SK-N-SH (cell line): ENCODE measurements around the gene CCDC88C. TPM values are rescaled to one million over a fixed set of nuclear protein-coding genes. Genes with fewer than 3 reads are reported as not detected.

Experiments
- CTCF ChIA-PET: fragments of 300-600, 350-600 bp; formaldehyde crosslinking; extraction: SDS; loops from one replicate; lab custom pipeline; 2021; lab: Yijun Ruan, JAX
- POLR2A ChIA-PET: fragments of 350-600 bp; sonication (Branson Sonifier 250); formaldehyde crosslinking; extraction: SDS; loops from one replicate; lab custom pipeline; 2020; ENCODE audit warnings: antibody characterized with exemption, inconsistent platforms; lab: Yijun Ruan, JAX
- DNase-seq: peaks from one replicate; pipeline ENCODE4 v3.0.0; 2012
- H2AFZ ChIP-seq: fragments of 200-600 bp; sonication (generic); 2 replicates; pipeline ENCODE4 v1.8.1; 2016; ENCODE audit warnings: antibody characterized with exemption, mild to moderate bottlenecking, low read depth
- H3F3A ChIP-seq: fragments of 200-600 bp; sonication (generic); replicated peaks from 2 replicates; pipeline ENCODE3; 2016; ENCODE audit warnings: antibody characterized with exemption, mild to moderate bottlenecking; ENCODE audit not compliant: insufficient read depth
- H3K27ac ChIP-seq, 2 experiments: fragments of 200-500 bp in 1 of 2; fragments of 200-600 bp in 1 of 2; sonication (Bioruptor generic) in 1 of 2; sonication (generic), shearing (Covaris generic) in 1 of 2; 2 replicates each; pipeline versions ENCODE4 v1.5.1 to v1.6.1; 2014 to 2016; ENCODE audit warnings: low read depth in 2 of 2, inconsistent platforms in 1 of 2, low read length in 1 of 2, mild to moderate bottlenecking in 1 of 2, mixed read lengths in 1 of 2
- H3K27me3 ChIP-seq: fragments of 200-600 bp; sonication (generic), shearing (Covaris generic); 2 replicates; pipeline ENCODE4 v1.6.1; 2016; ENCODE audit warnings: mixed run types; ENCODE audit not compliant: insufficient read depth
- H3K36me3 ChIP-seq, 2 experiments: fragments of 200-500 bp in 1 of 2; fragments of 200-600 bp in 1 of 2; sonication (Bioruptor generic) in 1 of 2; sonication (generic) in 1 of 2; replicated peaks in 1 of 2; 2 replicates each; pipeline versions ENCODE3 to v1.5.1; 2014 to 2016; ENCODE audit warnings: low read length in 1 of 2, mild to moderate bottlenecking in 1 of 2; ENCODE audit not compliant: insufficient read depth in 2 of 2, control insufficient read depth in 1 of 2
- H3K4me1 ChIP-seq, 2 experiments: fragments of 200-500 bp in 1 of 2; fragments of 200-600 bp in 1 of 2; sonication (Bioruptor generic) in 1 of 2; sonication (generic), shearing (Covaris generic) in 1 of 2; 2 replicates each; pipeline versions ENCODE4 v1.5.1 to v1.6.1; 2014 to 2016; ENCODE audit warnings: low read depth in 1 of 2, low read length in 1 of 2, mixed run types in 1 of 2; ENCODE audit not compliant: insufficient read depth in 2 of 2, control insufficient read depth in 1 of 2
- H3K4me2 ChIP-seq: fragments of 200-600 bp; sonication (generic), shearing (Covaris generic); 2 replicates; pipeline ENCODE4 v1.6.1; 2017; ENCODE audit warnings: mixed run types
- H3K4me3 ChIP-seq, 2 experiments: fragments of 200-500 bp in 1 of 2; fragments of 200-600 bp in 1 of 2; sonication (Bioruptor generic) in 1 of 2; sonication (generic), shearing (Covaris generic) in 1 of 2; 2 replicates each; pipeline versions ENCODE4 v1.5.1 to v1.8.1; 2014 to 2016; ENCODE audit warnings: low read depth in 2 of 2, inconsistent platforms in 1 of 2, low read length in 1 of 2, mild to moderate bottlenecking in 1 of 2, mixed read lengths in 1 of 2, moderate library complexity in 1 of 2
- H3K79me2 ChIP-seq: fragments of 200-600 bp; sonication (generic); 2 replicates; pipeline ENCODE4 v1.8.1; 2017; ENCODE audit warnings: mild to moderate bottlenecking; ENCODE audit not compliant: insufficient read depth
- H3K9ac ChIP-seq: fragments of 200-600 bp; sonication (generic); 2 replicates; pipeline ENCODE4 v1.6.1; 2017; ENCODE audit warnings: mixed run types
- H3K9me2 ChIP-seq: fragments of 200-600 bp; sonication (generic); 2 replicates; pipeline ENCODE4 v1.6.1; 2017; ENCODE audit warnings: mixed run types
- H3K9me3 ChIP-seq: fragments of 200-600 bp; sonication (generic); 2 replicates; pipeline ENCODE4 v1.6.1; 2017; ENCODE audit warnings: mixed run types, mild to moderate bottlenecking, moderate library complexity
- H4K20me1 ChIP-seq: fragments of 200-600 bp; sonication (generic); 2 replicates; pipeline ENCODE4 v1.6.1; 2017; ENCODE audit warnings: mild to moderate bottlenecking, mixed run types; ENCODE audit not compliant: insufficient read depth
- CHD2 ChIP-seq: fragments of 150-350 bp; IDR thresholded peaks from 2 replicates; pipeline ENCODE4 v1.6.1; 2018; ENCODE audit warnings: low read length; ENCODE audit not compliant: partially characterized antibody
- CTCF ChIP-seq: fragments of 200-600 bp; sonication (generic); IDR thresholded peaks from 2 replicates; pipeline ENCODE4 v1.6.1; 2017; ENCODE audit warnings: antibody characterized with exemption, mild to moderate bottlenecking, moderate library complexity
- ELF1 ChIP-seq: IDR thresholded peaks from 2 replicates; pipeline ENCODE4 v1.4.0; 2012
- EZH2phosphoT487 ChIP-seq: fragments of 200-600 bp; sonication (generic); IDR thresholded peaks from 2 replicates; pipeline ENCODE4 v1.6.1; 2017; ENCODE audit warnings: low read depth, mixed run types, mild to moderate bottlenecking, antibody characterized with exemption, moderate library complexity, borderline replicate concordance
- FOXM1 ChIP-seq: IDR thresholded peaks from 2 replicates; pipeline ENCODE4 v1.4.0; 2012; ENCODE audit warnings: low read depth, mild to moderate bottlenecking
- GATA2 ChIP-seq: sonication (generic); formaldehyde crosslinking; IDR thresholded peaks from 2 replicates; pipeline ENCODE4 v1.5.0; 2020; ENCODE audit warnings: mild to moderate bottlenecking, missing genetic modification reagents
- JUND ChIP-seq: IDR thresholded peaks from 2 replicates; pipeline ENCODE4 v1.4.0; 2012
- MAX ChIP-seq: IDR thresholded peaks from 2 replicates; pipeline ENCODE4 v1.4.0; 2012; ENCODE audit warnings: low read depth
- MXI1 ChIP-seq: IDR thresholded peaks from 2 replicates; pipeline ENCODE4 v1.6.1; 2012; ENCODE audit warnings: mild to moderate bottlenecking, low read depth, low read length, improper control_type of control experiment
- RAD21 ChIP-seq: IDR thresholded peaks from 2 replicates; pipeline ENCODE4 v1.6.1; 2012; ENCODE audit warnings: mild to moderate bottlenecking, low read length
- RCOR1 ChIP-seq: fragments of 150-350 bp; IDR thresholded peaks from 2 replicates; pipeline ENCODE4 v1.6.1; 2017; ENCODE audit warnings: antibody characterized with exemption, low read length
- REST ChIP-seq: IDR thresholded peaks from 2 replicates; pipeline ENCODE4 v1.6.1; 2012; ENCODE audit warnings: mild to moderate bottlenecking, low read depth, low read length, moderate library complexity
- RXRA ChIP-seq: IDR thresholded peaks from 2 replicates; pipeline ENCODE4 v1.4.0; 2012; ENCODE audit warnings: low read depth, mild to moderate bottlenecking, borderline replicate concordance
- SIN3A ChIP-seq: IDR thresholded peaks from 2 replicates; pipeline ENCODE4 v1.6.1; 2012; ENCODE audit warnings: low read depth, mild to moderate bottlenecking, low read length, moderate library complexity, borderline replicate concordance
- SMC3 ChIP-seq: IDR thresholded peaks from 2 replicates; pipeline ENCODE4 v1.6.1; 2012; ENCODE audit warnings: low read depth, low read length, improper control_type of control experiment
- TAF1 ChIP-seq: IDR thresholded peaks from 2 replicates; pipeline ENCODE4 v1.6.1; 2012; ENCODE audit warnings: low read depth, mild to moderate bottlenecking, low read length, moderate library complexity, borderline replicate concordance
- YY1 ChIP-seq: IDR thresholded peaks from 2 replicates; pipeline ENCODE4 v1.4.0; 2012; ENCODE audit warnings: low read depth, mild to moderate bottlenecking
- WGBS: methylation state at CpG from one replicate; pipeline ENCODE4 v1.1.6; 2017; ENCODE audit warnings: low lambda C conversion rate; 5-methylcytosine and 5-hydroxymethylcytosine counted together
- polyA plus RNA-seq, 3 experiments: library from polyadenylated mRNA; depleted of rRNA; stranded (reverse); fragments of >200 nt; gene quantifications; 2 replicates each; pipeline ENCODE4 v1.2.3, GENCODE V29; 2012

Gene CCDC88C
- polyA plus RNA-seq, 1 of the 3 experiments (the other 2 are of a cell fraction), result 0.39 TPM

- Histone ChIP-seq H3K27ac (no peak overlapping the region), H4K20me1 (no peaks in the 10 kb centered on the region), H3K9ac (no peak overlapping the region), H2AFZ (no peak overlapping the region), H3K9me3 (no peaks in the 10 kb centered on the region), H3K36me3 (no peaks in the 10 kb centered on the region), H3K79me2 (no peaks in the 10 kb centered on the region), H3K4me2 (no peak overlapping the region), H3K9me2 (no peaks in the 10 kb centered on the region), H3K27me3 (no peaks in the 10 kb centered on the region), H3K4me3 (no peak overlapping the region), H3F3A (no peaks in the 10 kb centered on the region), H3K4me1 (peaks cover 0 to 8% of the 10 kb centered on the region in 2 experiments; a peak in 1 of 4 replicates)
- peak; percentile 75 for DNase-seq
- ChIA-PET POLR2A (no interaction called here), CTCF (interaction anchor here (0.7 to 3.9 kb wide), 19 partner anchors 9 to 66 kb away, joined by 3 to 23 read pairs (median 4); no protein-coding TSS in a partner anchor)
- TF ChIP-seq CTCF (peak; percentile 34), CHD2 (no peak), SMC3 (no peak), RAD21 (peak; percentile 42), MAX (no peak)
- WGBS, result 79% methylated on average over 25 of the region's 27 CpGs
These were observed 62.5 kb downstream of the CCDC88C start for GRCh38 chr14:91354979-91355685.

- Histone ChIP-seq H2AFZ (no peak overlapping the region), H3K4me2 (no peak overlapping the region), H3K9ac (no peak overlapping the region), H3K79me2 (no peaks in the 10 kb centered on the region), H3K27me3 (no peaks in the 10 kb centered on the region), H3K4me3 (no peak overlapping the region), H3K4me1 (peaks cover 0 to 8% of the 10 kb centered on the region in 2 experiments; a peak in 1 of 4 replicates), H3K9me3 (no peaks in the 10 kb centered on the region), H4K20me1 (no peaks in the 10 kb centered on the region), H3K27ac (no peak overlapping the region), H3K9me2 (no peaks in the 10 kb centered on the region), H3K36me3 (no peaks in the 10 kb centered on the region), H3F3A (no peaks in the 10 kb centered on the region)
- ChIA-PET POLR2A (no interaction called here), CTCF (interaction anchor here (0.8 to 3.9 kb wide), 10 partner anchors 9 to 66 kb away, joined by 3 to 23 read pairs (median 4); partner anchors contain the start of gene CCDC88C)
- 78% methylated on average over 14 of the region's 14 CpGs for WGBS
- no peak for TF ChIP-seq REST
- no peak for TF ChIP-seq RAD21
- no peak for TF ChIP-seq RCOR1
- no peak for TF ChIP-seq GATA2 (CRISPR knock-in tag)
- TF ChIP-seq FOXM1, result no peak
- TF ChIP-seq ELF1, result no peak
- TF ChIP-seq TAF1, result no peak
- no peak for TF ChIP-seq EZH2phosphoT487
- TF ChIP-seq SIN3A, result no peak
- no peak for TF ChIP-seq YY1
- no peak for TF ChIP-seq RXRA
- no peak for TF ChIP-seq SMC3
- no peak for TF ChIP-seq MXI1
- no peak for TF ChIP-seq JUND
- no peak for DNase-seq
These were observed 63.3 kb downstream of the CCDC88C start for GRCh38 chr14:91354221-91354916.
